ENCODE data around the gene NBDY. TPM values are rescaled to one million over a fixed set of nuclear protein-coding genes. Genes with fewer than 3 reads are reported as not detected.
A peak's percentile ranks its signal among the peaks of the same experiment; 100 is the strongest.

The NBDY gene
- total and polyA plus RNA-seq, 4 donors = 11.8 to 43.2 (median 22.7) TPM

DNA sequence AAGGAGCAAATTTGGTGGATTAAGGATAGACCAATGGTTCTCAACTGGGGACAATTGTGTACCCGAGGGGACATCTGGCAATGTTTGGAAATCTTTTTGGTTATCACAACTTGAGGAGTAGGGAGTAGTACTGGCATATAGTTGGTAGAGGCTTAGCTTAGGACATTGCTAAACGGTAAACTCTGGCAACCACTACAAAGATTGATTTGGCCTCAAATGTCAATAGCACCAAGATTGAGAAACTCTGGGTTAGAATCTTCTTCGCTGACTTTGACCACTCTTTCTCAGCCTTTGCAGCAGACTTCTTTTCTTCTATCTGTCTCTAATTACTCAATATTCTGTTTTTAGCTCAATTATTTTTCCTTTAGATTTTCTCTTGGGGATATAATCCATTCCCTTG is 1.5 kb upstream of the NBDY start:
- WGBS, 2 donors = 64 to 91% methylated on average over 3 of the region's 3 CpGs
- H3K9me3 ChIP-seq (ENCODE audit: control insufficient read depth in 4 of 4, insufficient read depth in 3 of 4, low read length in 3 of 4) = no peaks in the 10 kb centered on the region
- TF ChIP-seq, protein P1, sequence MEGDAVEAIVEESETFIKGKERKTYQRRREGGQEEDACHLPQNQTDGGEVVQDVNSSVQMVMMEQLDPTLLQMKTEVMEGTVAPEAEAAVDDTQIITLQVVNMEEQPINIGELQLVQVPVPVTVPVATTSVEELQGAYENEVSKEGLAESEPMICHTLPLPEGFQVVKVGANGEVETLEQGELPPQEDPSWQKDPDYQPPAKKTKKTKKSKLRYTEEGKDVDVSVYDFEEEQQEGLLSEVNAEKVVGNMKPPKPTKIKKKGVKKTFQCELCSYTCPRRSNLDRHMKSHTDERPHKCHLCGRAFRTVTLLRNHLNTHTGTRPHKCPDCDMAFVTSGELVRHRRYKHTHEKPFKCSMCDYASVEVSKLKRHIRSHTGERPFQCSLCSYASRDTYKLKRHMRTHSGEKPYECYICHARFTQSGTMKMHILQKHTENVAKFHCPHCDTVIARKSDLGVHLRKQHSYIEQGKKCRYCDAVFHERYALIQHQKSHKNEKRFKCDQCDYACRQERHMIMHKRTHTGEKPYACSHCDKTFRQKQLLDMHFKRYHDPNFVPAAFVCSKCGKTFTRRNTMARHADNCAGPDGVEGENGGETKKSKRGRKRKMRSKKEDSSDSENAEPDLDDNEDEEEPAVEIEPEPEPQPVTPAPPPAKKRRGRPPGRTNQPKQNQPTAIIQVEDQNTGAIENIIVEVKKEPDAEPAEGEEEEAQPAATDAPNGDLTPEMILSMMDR (IDR thresholded peaks at IDR 0.05; ENCODE audit: control extremely low read depth, extremely low read depth) = no peak
- DNase-seq (no peak), ATAC-seq (ENCODE audit: insufficient read depth, low FRiP score) (no peak)
- no peak overlapping the region for H3K27ac ChIP-seq (ENCODE audit: low read depth in 1 of 2, low read length in 1 of 2)
- H3K27me3 ChIP-seq (ENCODE audit: control insufficient read depth in 3 of 3, insufficient read depth in 3 of 3, low read length in 2 of 3) = peaks cover 0 to 29% (median 17%) of the 10 kb centered on the region in 3 donors
- H3K9ac ChIP-seq (ENCODE audit: insufficient read depth in 1 of 2, low read length in 2 of 2) = no peak overlapping the region
- H3K36me3 ChIP-seq (ENCODE audit: control insufficient read depth in 4 of 4, insufficient read depth in 4 of 4, low read length in 4 of 4) = no peaks in the 10 kb centered on the region
- no peak overlapping the region for H3K4me3 ChIP-seq
- H3K4me1 ChIP-seq (ENCODE audit: control insufficient read depth in 5 of 5, insufficient read depth in 5 of 5, low read length in 5 of 5) = no peaks in the 10 kb centered on the region

DNA sequence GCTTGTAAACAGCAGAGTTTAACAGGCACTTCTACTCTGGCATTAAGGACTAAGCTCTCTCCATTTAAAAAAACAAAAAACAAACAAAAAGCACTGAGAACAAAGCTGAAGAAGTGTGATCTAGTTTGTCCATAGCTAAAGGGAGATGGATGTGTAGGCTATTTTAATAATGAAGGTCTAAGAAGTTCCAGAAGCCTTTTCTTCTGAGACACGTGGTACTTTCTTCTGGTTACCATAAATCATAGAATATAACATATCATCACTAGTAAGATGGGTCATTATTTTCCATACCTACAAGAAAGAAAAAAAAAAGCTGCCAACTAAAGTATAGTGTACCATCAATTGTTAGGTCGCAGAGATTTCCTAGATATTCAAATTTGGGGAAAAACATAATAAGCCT is 722 bp upstream of the NBDY start:
- H3K27me3 ChIP-seq (ENCODE audit: control insufficient read depth in 3 of 3, insufficient read depth in 3 of 3, low read length in 2 of 3) = peaks cover 0 to 29% (median 18%) of the 10 kb centered on the region in 3 donors
- peak in 1 of 3 donors; percentile 30 for DNase-seq
- no peaks in the 10 kb centered on the region for H3K4me1 ChIP-seq (ENCODE audit: control insufficient read depth in 5 of 5, insufficient read depth in 5 of 5, low read length in 5 of 5)
- TF ChIP-seq, protein P1 (IDR thresholded peaks at IDR 0.05; ENCODE audit: control extremely low read depth, extremely low read depth) = no peak
- no peak overlapping the region for H3K9ac ChIP-seq (ENCODE audit: insufficient read depth in 1 of 2, low read length in 2 of 2)
- no peak for ATAC-seq (ENCODE audit: insufficient read depth, low FRiP score)
- WGBS, 2 donors = 26 to 35% methylated on average over 2 of the region's 2 CpGs
- H3K36me3 ChIP-seq (ENCODE audit: control insufficient read depth in 4 of 4, insufficient read depth in 4 of 4, low read length in 4 of 4) = no peaks in the 10 kb centered on the region
- no peaks in the 10 kb centered on the region for H3K9me3 ChIP-seq (ENCODE audit: control insufficient read depth in 4 of 4, insufficient read depth in 3 of 4, low read length in 3 of 4)
- no peak overlapping the region for H3K4me3 ChIP-seq
- H3K27ac ChIP-seq (ENCODE audit: low read depth in 1 of 2, low read length in 1 of 2) = no peak overlapping the region

DNA sequence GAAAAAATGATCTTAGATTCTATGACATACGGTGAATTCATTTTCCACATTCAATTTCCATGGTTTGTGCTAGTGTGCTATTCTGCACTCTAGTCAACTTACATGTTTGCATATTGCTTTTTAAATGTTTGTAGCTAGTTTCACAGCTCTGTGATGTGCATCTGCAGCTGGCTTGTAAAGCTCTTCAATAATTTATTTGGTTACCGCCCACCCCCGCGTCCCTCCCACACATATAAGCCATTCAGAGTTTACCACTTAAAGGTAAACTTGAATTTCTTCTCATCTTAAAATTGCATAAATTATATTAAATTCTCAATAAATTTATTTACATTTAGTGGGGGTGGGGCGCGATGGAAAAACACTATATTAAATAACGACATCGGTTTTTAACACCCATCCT is 291 bp upstream of the NBDY start:
- 6 to 17% methylated on average over 8 of the region's 8 CpGs for WGBS, 2 donors

More for the DNA sequence above, 291 bp upstream of the NBDY start:
- Histone ChIP-seq H3K27ac (ENCODE audit: low read depth in 1 of 2, low read length in 1 of 2) (no peak overlapping the region), H3K36me3 (ENCODE audit: control insufficient read depth in 4 of 4, insufficient read depth in 4 of 4, low read length in 4 of 4) (no peaks in the 10 kb centered on the region), H3K27me3 (ENCODE audit: control insufficient read depth in 3 of 3, insufficient read depth in 3 of 3, low read length in 2 of 3) (peaks cover 0 to 24% (median 21%) of the 10 kb centered on the region in 3 donors), H3K9me3 (ENCODE audit: control insufficient read depth in 4 of 4, insufficient read depth in 3 of 4, low read length in 3 of 4) (no peaks in the 10 kb centered on the region), H3K9ac (ENCODE audit: insufficient read depth in 1 of 2, low read length in 2 of 2) (no peak overlapping the region), H3K4me1 (ENCODE audit: control insufficient read depth in 5 of 5, insufficient read depth in 5 of 5, low read length in 5 of 5) (no peaks in the 10 kb centered on the region), H3K4me3 (no peak overlapping the region)
- ATAC-seq (ENCODE audit: insufficient read depth, low FRiP score) (no peak), DNase-seq (peak; percentile 16 to 62 (median 51))
- TF ChIP-seq, protein P1 (IDR thresholded peaks at IDR 0.05; ENCODE audit: control extremely low read depth, extremely low read depth) = no peak

All from lung (tissue), 12 donors.